Left lung (tissue), 10 donors: ENCODE data around the gene CSNK1D. TPM values are rescaled to one million over a fixed set of nuclear protein-coding genes. Genes with fewer than 3 reads are reported as not detected.
A peak's percentile ranks its signal among the peaks of the same experiment; 100 is the strongest.

ENCODE experiments used
- ATAC-seq: fragments of 200-7000 bp; cut with Tn5 transposase; one replicate; pipeline ENCODE4 v1.9.1; 2020; ENCODE audit warnings: moderate library complexity
- DNase-seq, 4 donors: peaks; one replicate each; pipeline ENCODE4 v3.0.0-alpha.2; 2013 to 2020
- H3K27ac ChIP-seq, 2 donors: fragments of 200-600 bp; sonication (generic) in 1 of 2; one replicate each; pipeline versions ENCODE4 v1.5.0 to v1.8.0; 2020 to 2021
- H3K27me3 ChIP-seq, 2 donors: fragments of 200-600 bp; sonication (generic) in 1 of 2; one replicate each; pipeline versions ENCODE4 v1.5.0 to v1.8.0; 2020 to 2021
- H3K36me3 ChIP-seq, 2 donors: fragments of 200-600 bp; sonication (generic) in 1 of 2; one replicate each; pipeline versions ENCODE4 v1.5.0 to v1.8.0; 2020 to 2021
- H3K4me1 ChIP-seq, 2 donors: fragments of 200-600 bp; one replicate each; pipeline ENCODE4 v1.8.0; 2021
- H3K4me3 ChIP-seq, 2 donors: fragments of 200-600 bp; sonication (generic) in 1 of 2; one replicate each; pipeline versions ENCODE4 v1.5.0 to v1.8.0; 2020 to 2021; ENCODE audit warnings: mild to moderate bottlenecking in 1 of 2
- H3K9me3 ChIP-seq, 2 donors: fragments of 200-600 bp; sonication (generic) in 1 of 2; one replicate each; pipeline versions ENCODE4 v1.5.0 to v1.8.0; 2020 to 2021
- CTCF ChIP-seq, 2 donors: fragments of 200-600 bp; sonication (generic) in 1 of 2; IDR thresholded peaks; one replicate each; pipeline versions ENCODE4 v1.5.0 to v1.8.0; 2021; ENCODE audit warnings: antibody characterized with exemption in 2 of 2
- intact Hi-C, 2 donors: fragments of 100-400 bp; cut with DNase I; formaldehyde crosslinking; loops; one replicate each; pipeline versions ENCODE4 v1.11.2 to v1.14.2; 2022
- polyA plus RNA-seq, 6 donors: library from polyadenylated mRNA; unstranded; fragments of 120-200 nt; gene quantifications; one replicate each; pipeline ENCODE4 v1.2.1, GENCODE V29; 2013; ENCODE audit not compliant: insufficient read length in 6 of 6
- total RNA-seq, 2 donors: library from RNA; stranded (reverse); fragmentation: NEBNext Ultra II Directional; extraction: Animal tissue kit (Norgen Biotek cat#: 25700); gene quantifications; one replicate each; pipeline ENCODE4 v1.2.1, GENCODE V29; 2021
- donor health status: DM: no; HTN: yes; CAD: no.
- donor health status: DM: no; HTN: no; CAD: no.

CSNK1D gene
- total and polyA plus RNA-seq, 8 donors = 101 to 160 (median 122) TPM

GRCh38 chr17:82295472-82295814 is 21.9 kb upstream of the CSNK1D start:
- Histone ChIP-seq H3K36me3 (no peaks in the 10 kb centered on the region), H3K27me3 (no peaks in the 10 kb centered on the region), H3K4me3 (no peak overlapping the region), H3K27ac (peak overlapping the region in 1 of 2 donors; percentile 57), H3K9me3 (no peaks in the 10 kb centered on the region), H3K4me1 (peaks cover 17 to 79% of the 10 kb centered on the region in 2 donors)
- intact Hi-C loops = loop anchor here in 1 of 2 donors (10.0 kb wide), 1 partner anchor 61 kb away; no protein-coding TSS in a partner anchor
- ATAC-seq (no peak), DNase-seq (no peak)
- TF ChIP-seq CTCF (IDR thresholded peaks at IDR 0.05) = no peak

- ATAC-seq (no peak), DNase-seq (no peak)
- no peaks in the 10 kb centered on the region for H3K9me3 ChIP-seq
- no peak for TF ChIP-seq CTCF (IDR thresholded peaks at IDR 0.05)
- H3K27me3 ChIP-seq = no peaks in the 10 kb centered on the region
- peak overlapping the region in 1 of 2 donors; percentile 79 for H3K4me3 ChIP-seq
- peaks cover 17 to 68% of the 10 kb centered on the region in 2 donors for H3K4me1 ChIP-seq
- H3K27ac ChIP-seq = peak overlapping the region in 1 of 2 donors; percentile 82
- intact Hi-C loops = loop anchor here in 1 of 2 donors (10.0 kb wide), 1 partner anchor 59 kb away; no protein-coding TSS in a partner anchor
- no peaks in the 10 kb centered on the region for H3K36me3 ChIP-seq
These were observed 20.7 kb upstream of the CSNK1D start for GRCh38 chr17:82294064-82294773.

- H3K27ac ChIP-seq = peak overlapping the region; percentile 92
- intact Hi-C loops = loop anchor here in 1 of 2 donors (10.0 kb wide), 1 partner anchor 58 kb away; no protein-coding TSS in a partner anchor
- H3K9me3 ChIP-seq = no peaks in the 10 kb centered on the region
- peak; percentile 92 to 97 (median 95) for DNase-seq
- no peak for TF ChIP-seq CTCF (IDR thresholded peaks at IDR 0.05)
- no peaks in the 10 kb centered on the region for H3K36me3 ChIP-seq
- no peaks in the 10 kb centered on the region for H3K27me3 ChIP-seq
- peaks cover 4 to 68% of the 10 kb centered on the region in 2 donors for H3K4me1 ChIP-seq
- H3K4me3 ChIP-seq = peak overlapping the region; percentile 79 to 85
- ATAC-seq = peak; percentile 89
These were observed 19.0 kb upstream of the CSNK1D start for GRCh38 chr17:82292251-82293154.

- DNase-seq = peak in 1 of 4 donors; percentile 65
- peak overlapping the region; percentile 92 for H3K27ac ChIP-seq
- no peaks in the 10 kb centered on the region for H3K9me3 ChIP-seq
- H3K4me3 ChIP-seq = peak overlapping the region; percentile 79 to 85
- ATAC-seq = no peak
- intact Hi-C loops = loop anchor here in 1 of 2 donors (10.0 kb wide), 1 partner anchor 57 kb away; no protein-coding TSS in a partner anchor
- no peak for TF ChIP-seq CTCF (IDR thresholded peaks at IDR 0.05)
- no peaks in the 10 kb centered on the region for H3K27me3 ChIP-seq
- H3K4me1 ChIP-seq = peaks cover 0 to 66% of the 10 kb centered on the region in 2 donors
- no peaks in the 10 kb centered on the region for H3K36me3 ChIP-seq
These were observed 18.2 kb upstream of the CSNK1D start for GRCh38 chr17:82291582-82292250.
